GM21576 (cell line): ENCODE measurements around the gene ASIC5.
"Not testable (repeated sequence)": the region's sequence is repeated elsewhere in the genome, so short reads cannot be mapped to it uniquely, and the experiment has no call there.

Experiments used
- ATAC-seq: cut with Tn5 transposase; IDR thresholded peaks from one replicate; pipeline ENCODE4 v1.9.1; 2021; ENCODE audit warnings: mild to moderate bottlenecking, moderate library complexity; ENCODE audit not compliant: unreplicated experiment

Gene ASIC5

DNA sequence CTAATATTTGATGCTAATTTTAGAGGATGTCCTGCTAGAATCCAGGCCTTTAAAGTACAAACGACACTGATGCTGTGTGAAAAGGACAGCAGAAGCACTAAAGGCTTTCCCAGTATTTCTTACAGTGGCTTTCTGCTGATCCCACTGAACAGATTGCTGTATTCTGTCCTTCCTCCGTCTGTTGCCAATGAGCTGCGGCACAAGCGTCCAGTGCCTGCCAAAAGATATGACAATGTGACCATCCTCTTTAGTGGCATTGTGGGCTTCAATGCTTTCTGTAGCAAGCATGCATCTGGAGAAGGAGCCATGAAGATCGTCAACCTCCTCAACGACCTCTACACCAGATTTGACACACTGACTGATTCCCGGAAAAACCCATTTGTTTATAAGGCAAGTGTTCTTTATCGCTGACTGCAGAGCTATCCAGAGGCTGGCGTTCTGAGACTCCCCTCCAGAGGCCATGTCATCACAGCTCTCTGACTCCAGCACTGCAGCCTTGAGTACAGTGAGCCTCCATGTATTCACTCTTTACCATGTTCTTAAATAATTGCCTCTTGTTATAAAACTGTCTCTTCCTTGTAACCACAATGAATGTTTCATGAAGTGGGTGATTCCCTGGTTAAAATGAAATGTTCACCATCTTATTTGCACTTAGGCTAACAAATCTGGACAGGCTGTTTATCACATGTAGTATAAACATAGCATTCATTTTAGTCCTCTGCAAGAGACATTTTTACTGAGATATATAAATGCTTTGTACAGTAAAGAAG, 63.7 kb downstream of the ASIC5 start:
- no peak for ATAC-seq

GRCh38 chr4:155800685-155801343, 65.3 kb downstream of the ASIC5 start:
- no peak for ATAC-seq

DNA sequence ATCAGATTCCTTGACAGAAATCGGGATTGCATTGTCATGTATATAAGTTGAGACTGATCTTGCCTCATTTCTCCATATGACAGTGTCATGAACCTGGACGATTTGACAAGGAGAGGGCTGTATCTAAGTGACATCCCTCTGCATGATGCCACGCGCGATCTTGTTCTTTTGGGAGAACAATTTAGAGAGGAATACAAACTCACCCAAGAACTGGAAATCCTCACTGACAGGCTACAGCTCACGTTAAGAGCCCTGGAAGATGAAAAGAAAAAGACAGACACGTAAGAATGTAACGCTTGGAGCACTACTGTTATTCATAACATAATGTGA, 66.3 kb downstream of the ASIC5 start:
- no peak for ATAC-seq

- ATAC-seq: no peak
These were observed 66.8 kb downstream of the ASIC5 start for GRCh38 chr4:155799116-155799793.

- not testable (repeated sequence) for ATAC-seq
These were observed 68.5 kb downstream of the ASIC5 start for GRCh38 chr4:155797581-155797980.

DNA sequence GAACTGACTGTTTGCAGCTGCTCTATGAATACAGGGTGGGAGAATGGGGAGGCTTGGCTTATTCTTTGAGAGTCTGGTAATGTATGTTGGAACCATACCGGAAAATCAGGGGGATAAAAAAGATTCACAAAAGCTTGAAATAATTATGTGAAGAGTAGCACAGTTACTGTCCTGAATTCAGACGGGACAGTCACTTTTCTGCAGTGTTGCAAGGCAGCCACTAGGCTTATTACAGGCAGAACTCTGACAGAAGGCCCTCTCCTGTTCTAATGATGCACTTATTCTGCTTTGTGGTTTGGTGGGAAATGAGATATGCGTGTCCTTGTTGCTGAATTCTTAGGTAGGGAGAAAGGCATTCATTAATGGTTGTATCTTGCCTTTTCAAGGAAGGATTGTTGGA, 70.1 kb downstream of the ASIC5 start:
- ATAC-seq: peak; percentile 80

- no peak for ATAC-seq
These were observed 71.4 kb downstream of the ASIC5 start for GRCh38 chr4:155794589-155795236.

- ATAC-seq: no peak
These were observed 76.1 kb downstream of the ASIC5 start for GRCh38 chr4:155789982-155790381.

- ATAC-seq: no peak
These were observed 76.7 kb downstream of the ASIC5 start for GRCh38 chr4:155789391-155789790.

GRCh38 chr4:155787113-155787710, 78.9 kb downstream of the ASIC5 start:
- ATAC-seq: peak; percentile 97

DNA sequence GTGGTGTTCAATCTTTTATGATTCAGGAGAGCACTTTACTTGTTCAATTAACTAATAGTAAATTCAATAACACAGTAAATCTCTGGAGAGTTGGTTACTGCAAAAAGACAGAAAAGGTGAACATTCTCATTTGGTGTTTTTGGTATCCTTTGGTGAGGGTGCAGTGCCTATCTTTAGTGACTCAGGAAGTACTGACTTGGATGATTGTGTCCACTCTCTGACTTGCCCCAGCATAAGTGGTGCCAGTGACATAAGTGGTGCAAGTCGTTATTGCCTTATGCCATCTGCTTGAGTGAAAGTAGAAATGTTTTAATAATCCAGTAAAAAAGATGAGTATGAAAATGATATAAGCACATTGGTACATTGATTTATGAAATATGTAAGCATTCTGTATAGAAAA, 80.2 kb downstream of the ASIC5 start:
- ATAC-seq: no peak

DNA sequence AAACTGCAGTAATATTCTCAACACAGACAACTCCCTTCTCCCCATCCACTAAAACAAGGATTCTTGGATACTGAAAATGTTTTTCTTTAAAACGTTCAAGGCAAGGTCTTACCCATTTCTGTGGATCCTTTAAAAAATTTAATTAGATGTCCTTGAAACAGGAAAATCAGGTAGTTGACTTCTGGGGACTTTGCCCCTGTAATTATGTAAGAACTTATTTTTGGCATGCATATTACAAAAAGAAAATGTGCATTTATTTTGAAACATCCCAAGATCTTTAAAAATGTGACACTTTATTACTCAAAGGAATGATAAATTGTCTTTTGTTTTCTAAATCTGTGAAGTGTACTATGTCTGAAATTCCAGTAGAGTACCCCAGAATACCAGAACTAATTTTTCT, 81.4 kb downstream of the ASIC5 start:
- no peak for ATAC-seq

GRCh38 chr4:155781249-155781831, 84.7 kb downstream of the ASIC5 start:
- ATAC-seq: no peak

DNA sequence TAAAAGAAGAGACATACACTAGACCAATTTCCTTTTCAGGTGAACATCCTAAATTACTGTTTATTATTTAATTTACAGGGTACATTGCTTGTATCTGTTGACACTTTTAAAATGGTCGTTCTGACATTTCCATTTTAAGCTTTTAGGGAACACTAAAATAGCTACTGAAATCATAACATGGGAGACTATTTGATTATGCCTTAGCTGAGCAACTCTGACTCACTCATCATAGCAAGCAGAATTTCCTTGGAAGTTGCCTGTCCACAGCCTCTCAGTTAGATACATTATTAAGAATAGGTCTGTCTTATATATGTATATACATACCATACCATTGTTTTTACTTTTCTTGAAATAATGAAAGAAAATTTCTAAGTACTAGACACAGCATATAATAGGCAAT, 85.3 kb downstream of the ASIC5 start:
- no peak for ATAC-seq
